Measurements from ENCODE around the gene SDK2. TPM values are rescaled to one million over a fixed set of nuclear protein-coding genes. Genes with fewer than 3 reads are reported as not detected.

Gene SDK2
- total RNA-seq, 1 experiment from 2014 or later: not detected

- no peaks in the 10 kb centered on the region for H4K20me1 ChIP-seq (ENCODE audit: insufficient read depth, low read depth, low read length)
- H3K27me3 ChIP-seq (ENCODE audit: low read length): no peaks in the 10 kb centered on the region
- no peaks in the 10 kb centered on the region for H3K4me1 ChIP-seq (ENCODE audit: low read length)
- H3K9me2 ChIP-seq (replicated peaks; ENCODE audit: insufficient read depth, low read length): no peaks in the 10 kb centered on the region
- no peak overlapping the region for H3K9ac ChIP-seq (ENCODE audit: low read length)
- H3K9me3 ChIP-seq (ENCODE audit: low read length): no peaks in the 10 kb centered on the region
- no peak overlapping the region for H3K4me3 ChIP-seq (ENCODE audit: low read length)
- no peaks in the 10 kb centered on the region for H3K79me2 ChIP-seq (ENCODE audit: low read length)
- no peak overlapping the region for H2AFZ ChIP-seq (ENCODE audit: low read length)
- no peak overlapping the region for H3K27ac ChIP-seq (ENCODE audit: low read length)
- no peak overlapping the region for H3K4me2 ChIP-seq (ENCODE audit: low read depth, low read length, poor library complexity, severe bottlenecking)
- DNase-seq: no peak
- no peaks in the 10 kb centered on the region for H3K36me3 ChIP-seq (ENCODE audit: insufficient read depth, low read length)
Measured at GRCh38 chr17:73342050-73342522, 302.2 kb downstream of the SDK2 start.

DNA sequence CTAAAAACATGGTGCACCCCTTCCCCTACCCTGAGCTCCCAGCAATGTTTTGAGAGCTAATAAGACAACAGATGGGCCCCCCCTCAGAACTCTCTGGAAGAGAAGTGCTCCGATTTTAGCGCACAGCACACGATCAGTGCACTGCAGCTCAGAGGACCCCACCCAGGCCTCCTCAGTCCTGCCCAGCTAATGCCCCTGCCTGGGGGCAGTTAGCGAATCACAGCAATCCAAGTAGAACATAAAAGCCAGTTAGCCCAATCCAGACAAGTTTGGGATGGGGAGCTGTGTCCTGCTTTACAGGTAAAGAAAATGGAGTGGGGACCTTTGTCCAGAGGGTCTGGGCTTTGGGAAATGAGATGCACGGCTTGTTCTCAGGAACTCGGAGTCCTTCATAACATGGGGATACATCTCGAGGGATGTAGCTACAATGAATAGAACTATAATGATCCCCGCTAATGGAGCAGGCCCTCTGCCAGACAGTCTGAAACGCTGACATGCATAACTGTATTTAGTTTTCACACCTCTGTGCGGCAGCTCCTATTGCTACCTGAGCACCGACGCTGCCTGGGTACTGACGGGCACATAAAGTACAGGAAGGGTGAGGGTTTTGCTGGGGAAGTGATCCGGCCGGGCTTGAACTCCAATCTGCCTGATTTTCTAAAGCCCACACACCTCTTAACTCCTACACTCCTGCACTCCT lies 302.7 kb downstream of the SDK2 start:
- no peaks in the 10 kb centered on the region for H3K27me3 ChIP-seq (ENCODE audit: low read length)
- no peak overlapping the region for H3K4me2 ChIP-seq (ENCODE audit: low read depth, low read length, poor library complexity, severe bottlenecking)
- no peak for DNase-seq
- no peaks in the 10 kb centered on the region for H4K20me1 ChIP-seq (ENCODE audit: insufficient read depth, low read depth, low read length)
- no peaks in the 10 kb centered on the region for H3K79me2 ChIP-seq (ENCODE audit: low read length)
- H3K36me3 ChIP-seq (ENCODE audit: insufficient read depth, low read length): no peaks in the 10 kb centered on the region
- no peak overlapping the region for H3K4me3 ChIP-seq (ENCODE audit: low read length)
- H3K4me1 ChIP-seq (ENCODE audit: low read length): no peaks in the 10 kb centered on the region
- H3K9ac ChIP-seq (ENCODE audit: low read length): no peak overlapping the region
- no peak overlapping the region for H2AFZ ChIP-seq (ENCODE audit: low read length)
- H3K9me3 ChIP-seq (ENCODE audit: low read length): no peaks in the 10 kb centered on the region
- no peak overlapping the region for H3K27ac ChIP-seq (ENCODE audit: low read length)
- no peaks in the 10 kb centered on the region for H3K9me2 ChIP-seq (replicated peaks; ENCODE audit: insufficient read depth, low read length)

DNA sequence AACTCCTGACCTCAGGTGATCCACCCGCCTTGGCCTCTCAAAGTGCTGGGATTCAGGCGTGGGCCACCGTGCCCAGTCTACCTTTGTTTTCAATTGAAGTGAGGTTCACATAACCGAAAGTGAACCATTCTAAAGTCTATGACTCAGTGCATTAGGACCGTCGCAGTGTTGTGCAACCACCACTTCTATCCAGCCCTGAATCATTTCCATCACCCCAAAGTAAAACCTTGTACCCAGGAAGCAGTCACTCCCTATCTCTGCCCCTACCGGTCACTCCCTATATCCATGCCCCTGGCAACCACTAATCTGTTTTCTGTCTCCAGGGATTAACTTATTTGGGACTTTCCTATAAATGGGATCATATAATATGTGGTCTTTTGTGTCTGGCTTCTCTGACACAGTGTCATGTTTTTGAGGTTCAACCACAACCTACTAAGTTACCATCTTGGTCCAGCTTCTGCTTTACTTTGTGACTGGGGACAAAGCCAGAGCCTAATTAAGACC lies 304.1 kb downstream of the SDK2 start:
- H3K79me2 ChIP-seq (ENCODE audit: low read length): no peaks in the 10 kb centered on the region
- no peaks in the 10 kb centered on the region for H3K36me3 ChIP-seq (ENCODE audit: insufficient read depth, low read length)
- DNase-seq: no peak
- no peak overlapping the region for H3K4me3 ChIP-seq (ENCODE audit: low read length)
- H3K27me3 ChIP-seq (ENCODE audit: low read length): no peaks in the 10 kb centered on the region
- H3K9me2 ChIP-seq (replicated peaks; ENCODE audit: insufficient read depth, low read length): no peaks in the 10 kb centered on the region
- no peak overlapping the region for H3K27ac ChIP-seq (ENCODE audit: low read length)
- no peaks in the 10 kb centered on the region for H4K20me1 ChIP-seq (ENCODE audit: insufficient read depth, low read depth, low read length)
- H3K4me2 ChIP-seq (ENCODE audit: low read depth, low read length, poor library complexity, severe bottlenecking): no peak overlapping the region
- H2AFZ ChIP-seq (ENCODE audit: low read length): no peak overlapping the region
- H3K9me3 ChIP-seq (ENCODE audit: low read length): no peaks in the 10 kb centered on the region
- H3K4me1 ChIP-seq (ENCODE audit: low read length): no peaks in the 10 kb centered on the region
- no peak overlapping the region for H3K9ac ChIP-seq (ENCODE audit: low read length)

- Histone ChIP-seq H3K36me3 (ENCODE audit: insufficient read depth, low read length) (no peaks in the 10 kb centered on the region), H3K9me2 (replicated peaks; ENCODE audit: insufficient read depth, low read length) (no peaks in the 10 kb centered on the region), H3K4me1 (ENCODE audit: low read length) (no peaks in the 10 kb centered on the region), H3K27me3 (ENCODE audit: low read length) (no peaks in the 10 kb centered on the region), H3K79me2 (ENCODE audit: low read length) (no peaks in the 10 kb centered on the region), H4K20me1 (ENCODE audit: insufficient read depth, low read depth, low read length) (no peaks in the 10 kb centered on the region), H3K4me2 (ENCODE audit: low read depth, low read length, poor library complexity, severe bottlenecking) (no peak overlapping the region), H3K9ac (ENCODE audit: low read length) (no peak overlapping the region), H2AFZ (ENCODE audit: low read length) (no peak overlapping the region), H3K4me3 (ENCODE audit: low read length) (no peak overlapping the region), H3K9me3 (ENCODE audit: low read length) (no peaks in the 10 kb centered on the region), H3K27ac (ENCODE audit: low read length) (no peak overlapping the region)
- no peak for DNase-seq
Measured at GRCh38 chr17:73338566-73339197, 305.6 kb downstream of the SDK2 start.

DNA sequence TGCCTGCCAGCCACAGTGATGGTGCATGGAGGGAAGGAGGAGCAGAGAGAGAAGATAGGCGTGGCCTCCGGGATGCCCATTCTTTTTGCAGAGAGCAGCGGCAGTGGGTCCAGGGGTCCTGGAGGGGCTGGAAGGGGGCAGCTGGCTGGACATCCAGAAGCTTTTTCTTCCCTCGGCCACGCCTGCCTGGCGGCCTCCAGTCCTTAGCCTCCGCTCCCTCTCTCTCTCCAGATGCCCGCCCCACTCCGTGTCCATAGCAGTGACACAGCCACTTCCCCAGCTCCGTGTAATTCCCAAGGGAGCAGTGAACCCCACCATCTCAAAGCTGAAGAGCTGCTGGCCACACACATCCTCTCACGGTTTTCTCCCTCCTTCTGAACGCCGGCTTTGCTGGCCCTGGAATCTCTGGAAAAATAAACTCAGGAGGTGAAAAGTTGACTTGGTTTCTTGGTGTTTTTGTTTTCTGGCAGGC lies 306.2 kb downstream of the SDK2 start:
- Histone ChIP-seq H3K79me2 (ENCODE audit: low read length) (no peaks in the 10 kb centered on the region), H3K9me2 (replicated peaks; ENCODE audit: insufficient read depth, low read length) (no peaks in the 10 kb centered on the region), H3K27ac (ENCODE audit: low read length) (no peak overlapping the region), H3K36me3 (ENCODE audit: insufficient read depth, low read length) (no peaks in the 10 kb centered on the region), H3K4me2 (ENCODE audit: low read depth, low read length, poor library complexity, severe bottlenecking) (no peak overlapping the region), H3K9me3 (ENCODE audit: low read length) (no peaks in the 10 kb centered on the region), H4K20me1 (ENCODE audit: insufficient read depth, low read depth, low read length) (no peaks in the 10 kb centered on the region), H3K9ac (ENCODE audit: low read length) (no peak overlapping the region), H3K4me1 (ENCODE audit: low read length) (no peaks in the 10 kb centered on the region), H2AFZ (ENCODE audit: low read length) (no peak overlapping the region), H3K4me3 (ENCODE audit: low read length) (no peak overlapping the region), H3K27me3 (ENCODE audit: low read length) (no peaks in the 10 kb centered on the region)
- no peak for DNase-seq

DNA sequence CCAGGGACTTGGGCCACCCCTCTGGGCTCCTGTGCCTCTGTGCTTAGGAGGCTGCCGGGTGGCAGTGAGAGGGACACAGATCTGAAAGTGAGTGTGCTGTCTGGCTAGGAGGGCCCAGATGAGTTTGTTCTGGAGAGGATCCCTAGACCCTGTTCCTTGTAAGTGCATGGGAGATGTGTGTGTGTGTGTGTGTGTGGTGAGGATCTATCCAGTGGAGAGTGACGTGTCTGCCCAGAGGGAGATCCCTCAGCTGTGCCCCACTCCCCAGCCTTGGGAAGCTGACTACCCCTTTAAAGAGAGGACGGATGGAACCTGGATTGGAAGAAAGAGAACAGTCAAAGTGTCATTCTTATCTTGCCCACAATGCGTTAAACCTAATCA lies 306.9 kb downstream of the SDK2 start:
- H2AFZ ChIP-seq (ENCODE audit: low read length): no peak overlapping the region
- no peaks in the 10 kb centered on the region for H3K27me3 ChIP-seq (ENCODE audit: low read length)
- H3K4me3 ChIP-seq (ENCODE audit: low read length): no peak overlapping the region
- H3K9ac ChIP-seq (ENCODE audit: low read length): no peak overlapping the region
- no peaks in the 10 kb centered on the region for H3K79me2 ChIP-seq (ENCODE audit: low read length)
- H3K36me3 ChIP-seq (ENCODE audit: insufficient read depth, low read length): no peaks in the 10 kb centered on the region
- no peak overlapping the region for H3K27ac ChIP-seq (ENCODE audit: low read length)
- no peak for DNase-seq
- no peak overlapping the region for H3K4me2 ChIP-seq (ENCODE audit: low read depth, low read length, poor library complexity, severe bottlenecking)
- no peaks in the 10 kb centered on the region for H3K4me1 ChIP-seq (ENCODE audit: low read length)
- H4K20me1 ChIP-seq (ENCODE audit: insufficient read depth, low read depth, low read length): no peaks in the 10 kb centered on the region
- no peaks in the 10 kb centered on the region for H3K9me3 ChIP-seq (ENCODE audit: low read length)
- H3K9me2 ChIP-seq (replicated peaks; ENCODE audit: insufficient read depth, low read length): no peaks in the 10 kb centered on the region

DNA sequence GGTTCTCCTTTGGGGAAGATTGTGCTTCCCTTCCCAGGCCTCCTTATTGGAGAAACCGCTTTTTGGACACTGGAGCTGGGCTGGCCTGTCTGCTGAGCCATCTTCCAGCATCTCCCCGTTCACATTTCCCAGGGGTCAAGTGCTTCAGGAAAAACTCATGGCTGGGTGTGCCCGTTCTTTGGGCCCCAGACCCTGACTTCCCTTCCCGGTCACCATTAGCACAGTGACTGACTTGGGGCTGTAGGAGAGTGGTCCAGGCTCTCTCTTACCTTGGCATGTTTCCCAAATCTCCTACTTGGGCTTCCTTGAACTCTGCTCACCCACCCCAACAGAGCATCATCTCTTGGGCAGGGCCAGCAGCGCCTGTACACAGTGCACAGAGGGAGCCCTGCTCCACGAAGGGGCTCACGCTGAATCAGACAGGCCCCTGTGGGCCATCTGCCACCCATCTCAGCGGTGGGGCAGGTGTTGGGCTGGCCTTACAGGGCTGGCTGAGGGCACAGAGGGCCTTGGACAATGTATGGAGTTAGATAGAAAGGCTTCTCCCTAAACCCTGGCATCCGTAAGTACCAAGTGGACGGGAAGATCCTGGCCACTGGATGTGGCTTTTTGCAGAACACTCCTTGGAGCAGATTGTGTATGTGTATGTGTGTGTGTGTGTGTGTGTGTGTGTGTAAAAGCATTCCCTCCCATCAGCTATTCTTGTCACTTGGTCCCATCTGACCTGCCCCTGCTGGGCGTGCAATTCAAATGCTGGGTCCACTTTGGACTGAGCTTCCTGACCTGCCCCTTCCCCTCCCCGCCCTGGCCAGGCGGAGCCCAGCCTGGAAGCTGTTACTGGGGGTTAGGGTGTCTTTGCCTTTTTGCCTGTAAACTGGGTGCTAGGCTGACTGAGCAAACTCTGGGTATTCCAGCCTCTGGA lies 307.6 kb downstream of the SDK2 start:
- no peak overlapping the region for H3K4me2 ChIP-seq (ENCODE audit: low read depth, low read length, poor library complexity, severe bottlenecking)
- no peaks in the 10 kb centered on the region for H3K36me3 ChIP-seq (ENCODE audit: insufficient read depth, low read length)
- no peaks in the 10 kb centered on the region for H4K20me1 ChIP-seq (ENCODE audit: insufficient read depth, low read depth, low read length)
- no peak overlapping the region for H3K4me3 ChIP-seq (ENCODE audit: low read length)
- no peak overlapping the region for H2AFZ ChIP-seq (ENCODE audit: low read length)
- no peak overlapping the region for H3K27ac ChIP-seq (ENCODE audit: low read length)
- DNase-seq: no peak
- no peaks in the 10 kb centered on the region for H3K4me1 ChIP-seq (ENCODE audit: low read length)
- no peaks in the 10 kb centered on the region for H3K9me2 ChIP-seq (replicated peaks; ENCODE audit: insufficient read depth, low read length)
- no peak overlapping the region for H3K9ac ChIP-seq (ENCODE audit: low read length)
- no peaks in the 10 kb centered on the region for H3K27me3 ChIP-seq (ENCODE audit: low read length)
- no peaks in the 10 kb centered on the region for H3K79me2 ChIP-seq (ENCODE audit: low read length)
- H3K9me3 ChIP-seq (ENCODE audit: low read length): no peaks in the 10 kb centered on the region

Measured in Karpas-422 (cell line).